NCI-H82 treated with DMSO at 0.1 percent for 48 hours (cell line): ENCODE results near the gene TMEM69.
"Not testable (repeated sequence)": the region's sequence is repeated elsewhere in the genome, so short reads cannot be mapped to it uniquely, and the experiment has no call there.

ENCODE experiments used
- DNase-seq: peaks from one replicate; lab custom pipeline; 2025; ENCODE audit not compliant: unreplicated experiment; lab: John Stamatoyannopoulos, UW

TMEM69 gene

GRCh38 chr1:45677751-45678245, 10.2 kb upstream of the TMEM69 start:
- DNase-seq, result no peak

DNA sequence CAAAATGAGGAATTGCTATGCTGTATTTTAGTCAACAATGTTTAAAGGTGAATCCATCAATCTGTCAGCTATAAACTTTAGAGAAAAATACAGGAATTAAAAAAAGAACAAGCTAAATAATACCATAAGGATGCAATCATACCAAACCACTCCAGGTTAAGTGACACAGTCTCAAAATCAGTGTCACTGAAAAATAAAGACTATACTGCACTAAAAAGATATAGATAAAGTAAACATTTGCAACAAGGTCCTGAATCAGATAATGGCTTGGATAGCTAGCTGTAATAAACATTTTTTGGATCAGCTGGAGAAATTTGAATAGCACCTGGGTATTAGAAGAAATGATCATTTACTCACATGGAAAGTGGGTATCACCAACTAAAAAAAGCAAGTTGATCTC, 9.5 kb upstream of the TMEM69 start:
- no peak for DNase-seq

DNA sequence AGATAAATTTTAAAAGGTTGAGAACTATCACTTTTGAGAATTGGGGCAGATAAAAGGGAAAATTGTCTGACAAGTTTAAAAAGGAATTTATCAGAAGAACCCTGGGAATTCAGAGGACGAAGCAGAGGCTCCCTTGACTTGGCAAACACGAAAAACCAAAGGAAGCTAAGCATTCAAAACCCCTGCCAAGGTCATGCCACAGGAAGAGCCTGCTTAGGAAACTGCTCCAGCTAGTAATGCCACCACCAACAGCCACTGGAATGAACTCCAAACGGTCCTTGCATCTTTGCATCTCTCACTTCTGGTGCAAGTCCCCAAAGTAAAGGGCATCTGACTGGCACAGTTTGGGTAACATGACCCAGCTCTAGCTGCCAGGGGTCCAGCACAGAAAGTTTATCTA, 8.9 kb upstream of the TMEM69 start:
- DNase-seq, result no peak

GRCh38 chr1:45682942-45683341, 5.0 kb upstream of the TMEM69 start:
- DNase-seq, result no peak

- no peak for DNase-seq
Measured at GRCh38 chr1:45684402-45684801, 3.6 kb upstream of the TMEM69 start.

DNA sequence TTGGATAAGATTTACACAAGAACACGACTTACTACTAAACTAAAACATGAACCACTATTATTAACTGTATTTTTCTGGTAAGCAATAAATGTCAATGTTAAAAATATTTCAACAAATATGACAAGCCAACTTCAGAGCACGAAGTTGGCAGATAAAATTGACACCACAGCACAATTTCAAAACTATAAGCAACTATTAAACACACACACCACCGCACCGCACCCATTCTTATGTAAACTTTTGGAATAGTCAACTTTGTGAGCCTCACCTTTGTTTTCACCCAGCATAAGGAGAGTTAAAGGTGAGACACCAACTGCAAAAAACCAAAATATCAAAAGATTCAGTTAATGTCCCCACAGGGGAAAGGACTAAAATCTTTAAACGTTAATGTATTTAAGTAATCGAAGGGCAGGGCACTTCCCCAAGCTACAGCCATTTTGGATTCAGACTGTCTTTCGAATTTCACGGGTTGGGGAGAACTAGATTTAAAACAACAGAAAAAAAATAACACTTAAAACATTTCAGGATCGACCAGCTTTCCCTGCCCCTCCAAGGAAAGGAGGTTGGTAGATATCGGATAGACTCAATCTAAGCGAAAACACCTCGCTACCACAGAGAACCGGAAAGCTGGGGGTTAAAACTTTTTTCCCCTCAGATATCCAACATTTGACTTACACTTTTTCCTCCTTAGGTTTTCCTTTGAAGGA, 2.5 kb upstream of the TMEM69 start:
- DNase-seq, result no peak

- no peak for DNase-seq
Measured at GRCh38 chr1:45686015-45686287, 2.0 kb upstream of the TMEM69 start.

DNA sequence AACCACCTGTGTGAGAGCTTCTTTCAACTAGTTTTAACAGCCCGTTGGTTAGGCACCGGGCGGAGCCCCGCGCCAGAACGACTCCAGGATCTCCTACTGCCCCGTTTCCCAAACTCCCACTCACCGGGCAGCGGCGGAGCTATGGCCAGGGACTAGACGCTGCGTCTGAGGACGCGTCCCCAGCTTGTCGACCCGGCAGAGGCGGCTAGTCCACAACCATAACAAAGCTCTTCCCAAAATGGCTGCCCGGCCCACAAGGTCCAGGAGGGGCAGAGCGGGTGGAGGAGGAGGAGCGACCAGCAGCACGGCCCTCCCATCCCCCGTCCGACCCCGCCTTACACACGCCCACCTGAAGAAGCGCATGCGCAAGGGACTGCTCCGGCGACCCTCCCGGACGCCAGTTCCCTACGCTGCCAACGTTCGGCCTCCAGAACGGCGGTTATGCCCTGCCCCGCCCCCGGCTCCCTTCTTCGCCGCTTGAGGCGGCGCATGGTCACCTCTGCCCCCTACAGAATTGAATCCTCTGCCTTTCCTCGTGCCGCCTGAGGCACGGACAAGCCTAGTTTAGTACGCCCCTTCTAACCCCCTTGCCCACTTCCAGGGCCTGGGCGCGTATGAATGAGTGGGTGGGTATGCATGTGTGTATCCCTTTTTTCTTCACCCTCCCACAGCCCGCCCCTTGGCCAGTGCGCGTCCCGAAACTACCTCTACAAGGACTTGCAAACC, 1.5 kb upstream of the TMEM69 start, which contains the start of gene GPBP1L1:
TSS of gene GPBP1L1 (minus strand) at position 246 of the 726 bp plus-strand sequence. CDS start 27,446 bp downstream, outside the sequence.
- DNase-seq, result peak; percentile 91

GRCh38 chr1:45687014-45687753, 797 bp upstream of the TMEM69 start:
- DNase-seq, result peak; percentile 97

- DNase-seq, result not testable (repeated sequence)
Measured at GRCh38 chr1:45693811-45694210, 5.8 kb downstream of the TMEM69 start.

GRCh38 chr1:45694823-45695222, 6.8 kb downstream of the TMEM69 start:
- DNase-seq, result no peak

DNA sequence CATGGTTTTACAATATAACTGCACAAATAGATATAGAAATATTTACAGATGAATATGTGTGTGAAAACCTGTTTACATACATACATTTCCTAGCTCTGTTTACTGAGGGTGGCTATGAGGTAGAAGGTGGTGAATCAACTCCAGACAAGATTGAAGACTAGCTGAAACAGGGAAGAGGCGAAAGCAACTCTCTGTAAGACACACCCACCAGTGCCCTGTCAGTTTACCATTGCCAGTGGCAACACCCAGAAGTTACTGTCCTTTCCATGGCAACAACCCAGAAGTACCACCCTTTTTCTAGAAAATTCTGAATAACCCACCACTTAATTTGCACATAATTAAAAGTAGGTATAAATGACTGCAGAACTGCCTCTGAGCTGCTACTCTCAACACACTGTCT, 16.7 kb downstream of the TMEM69 start:
- no peak for DNase-seq

DNA sequence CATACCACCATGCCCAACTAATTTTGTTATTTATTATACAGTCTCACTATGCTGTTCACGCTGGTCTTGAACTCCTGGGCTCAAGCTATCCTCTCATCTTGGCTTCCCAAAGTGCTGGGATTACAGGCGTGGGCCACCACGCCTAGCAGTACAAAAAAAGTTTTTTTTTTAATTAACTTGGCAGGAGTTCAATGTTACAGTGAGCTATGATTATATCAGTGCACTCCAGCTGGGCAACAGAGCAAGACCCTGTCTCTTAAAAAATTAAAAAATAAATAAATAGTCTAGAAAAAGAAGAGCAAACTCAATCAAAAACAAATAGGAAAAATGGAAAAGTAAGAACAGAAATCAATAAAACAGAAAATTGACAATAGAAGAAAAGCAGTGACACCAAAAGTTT, 25.7 kb downstream of the TMEM69 start:
- DNase-seq, result no peak

DNA sequence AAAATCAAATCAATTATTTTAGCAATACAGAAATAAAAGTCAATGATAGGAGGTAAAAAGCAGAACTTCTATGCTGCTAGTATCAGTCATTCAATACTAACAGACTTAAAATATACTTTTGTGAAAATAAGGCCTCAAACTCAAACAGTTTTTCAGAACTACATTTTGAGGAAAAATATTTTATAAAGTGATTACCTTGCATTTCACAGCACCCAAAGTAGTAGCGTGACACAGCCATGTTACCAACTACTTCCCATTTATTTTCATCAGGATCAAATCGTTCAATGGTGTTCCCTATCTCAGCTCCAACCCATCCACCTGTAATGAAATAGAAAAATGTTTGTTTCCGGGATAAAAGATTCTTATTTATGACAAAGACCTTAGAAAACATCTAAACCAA, 28.7 kb downstream of the TMEM69 start:
- no peak for DNase-seq

DNA sequence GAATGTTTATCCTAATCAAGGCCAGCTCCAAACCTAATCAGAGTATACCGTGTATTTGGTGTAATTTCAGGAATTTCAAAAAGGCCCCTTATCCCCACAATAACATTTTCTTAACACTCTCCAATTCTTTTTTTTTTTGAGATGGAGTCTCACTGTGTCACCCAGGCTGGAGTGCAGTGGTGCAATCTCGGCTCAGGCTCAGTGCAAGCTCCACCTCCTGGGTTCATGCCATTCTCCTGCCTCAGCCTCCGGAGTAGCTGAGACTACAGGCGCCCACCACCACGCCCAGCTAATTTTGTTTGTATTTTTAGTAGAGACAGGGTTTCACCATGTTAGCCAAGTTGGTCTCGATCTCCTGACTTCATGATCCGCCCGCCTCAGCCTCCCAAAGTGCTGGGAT, 29.4 kb downstream of the TMEM69 start:
- DNase-seq, result not testable (repeated sequence)

DNA sequence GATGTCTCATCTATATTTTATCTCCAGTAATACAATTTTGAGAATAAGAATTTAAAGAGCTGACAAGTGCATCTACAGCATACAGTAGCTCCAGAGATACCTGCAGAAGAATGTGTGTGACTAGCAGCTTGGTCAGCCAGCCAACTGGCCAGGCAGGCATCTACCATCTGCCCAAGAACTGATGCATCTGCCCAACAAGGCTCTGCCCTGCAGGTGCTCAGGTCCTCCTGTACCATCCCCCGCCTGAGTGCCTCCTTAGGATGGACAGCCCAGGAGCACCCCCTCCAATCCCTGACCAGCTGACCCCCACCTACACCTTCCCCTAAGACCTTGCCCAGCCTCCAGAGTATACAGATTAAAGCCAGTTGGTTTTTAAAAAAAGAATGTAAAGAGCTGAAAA, 30.3 kb downstream of the TMEM69 start:
- DNase-seq, result no peak

DNA sequence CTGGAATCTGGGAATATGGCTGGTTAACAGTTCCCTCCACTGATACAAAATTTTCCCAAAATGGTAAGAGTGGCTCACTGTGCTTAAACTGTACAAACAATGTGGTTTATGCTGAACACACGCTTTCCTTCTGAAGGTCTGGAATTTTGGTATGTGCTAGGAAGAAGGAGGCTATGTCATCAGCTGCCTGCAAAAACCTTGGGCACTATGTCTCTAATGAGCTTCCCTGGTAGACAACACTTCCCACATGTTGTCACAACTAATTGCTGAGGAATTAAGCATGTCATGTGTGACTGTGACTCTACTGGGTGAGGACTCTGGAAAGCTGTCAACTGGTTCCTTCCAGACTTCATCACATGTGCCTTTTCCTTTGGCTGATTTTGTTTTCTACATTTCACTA, 33.2 kb downstream of the TMEM69 start:
- DNase-seq, result peak; percentile 4

GRCh38 chr1:45722809-45723208, 34.8 kb downstream of the TMEM69 start:
- DNase-seq, result no peak

- no peak for DNase-seq
Measured at GRCh38 chr1:45723248-45723930, 35.4 kb downstream of the TMEM69 start.

DNA sequence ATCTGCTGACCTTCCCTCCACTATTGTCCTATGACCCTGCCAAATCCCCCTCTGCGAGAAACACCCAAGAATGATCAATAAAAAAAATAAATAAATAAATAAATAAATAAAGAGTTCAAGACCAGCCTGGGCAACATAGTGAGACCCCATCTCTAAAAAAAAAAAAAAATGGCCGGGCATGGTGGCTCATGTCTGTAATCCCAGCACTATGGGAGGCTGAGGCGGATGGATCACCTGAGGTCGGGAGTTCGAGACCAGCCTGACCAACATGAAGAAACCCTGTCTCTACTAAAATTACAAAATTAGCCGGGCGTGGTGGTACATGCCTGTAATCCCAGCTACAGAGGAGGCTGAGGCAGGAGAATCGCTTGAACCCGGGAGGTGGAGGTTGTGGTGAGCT, 38.0 kb downstream of the TMEM69 start:
- DNase-seq, result not testable (repeated sequence)

DNA sequence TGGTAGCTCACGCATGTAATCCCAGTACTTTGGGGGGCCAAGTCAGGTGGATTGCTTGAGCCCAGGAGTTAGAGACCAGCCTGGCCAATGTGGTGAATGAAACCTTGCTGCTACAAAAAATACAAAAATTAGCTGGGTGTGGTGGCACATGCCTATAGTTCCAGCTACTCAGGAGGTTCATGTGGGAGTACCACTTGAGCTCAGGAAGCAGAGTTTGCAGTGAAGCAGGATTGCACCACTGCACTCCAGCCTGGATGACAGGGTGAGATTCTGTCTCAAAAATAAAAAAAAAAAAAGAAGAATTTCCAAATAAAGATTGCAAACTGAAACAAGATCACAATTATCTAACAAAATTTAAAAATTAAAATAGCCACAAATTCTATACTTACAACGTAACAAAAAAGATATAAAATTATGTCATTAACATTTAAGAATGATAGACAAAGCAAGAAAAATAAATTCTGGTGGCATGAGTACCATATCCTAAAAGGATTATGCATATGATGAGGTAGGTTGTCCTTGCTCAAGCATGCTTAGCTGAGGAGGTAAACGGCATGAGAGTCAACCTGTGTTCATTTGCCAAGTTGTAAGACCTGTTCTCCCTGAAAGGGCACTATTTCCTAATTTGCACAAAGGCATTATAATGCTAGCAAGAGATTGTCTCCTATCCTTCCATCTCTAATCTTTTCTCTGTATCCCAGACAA, 42.2 kb downstream of the TMEM69 start:
- DNase-seq, result no peak
